T47D (cell line): ENCODE measurements around the gene CFAP410.

Experiments
- DNase-seq, 2 experiments: peaks; one replicate each; pipeline versions ENCODE4 v3.0.0 to v3.0.0-alpha.2; 2011 to 2012; ENCODE audit warnings: low read depth in 1 of 2, low spot score in 1 of 2
- JUND ChIP-seq: IDR thresholded peaks from 2 replicates; pipeline ENCODE4 v1.6.1; 2012; ENCODE audit warnings: low read depth
- in situ Hi-C: cut with HindIII; loops from 2 replicates; pipeline ENCODE4 v1.10.0; 2016; ENCODE audit warnings: low sequenced_read_pairs, low pct_unique_long_range_greater_than_20kb

CFAP410 gene

DNA sequence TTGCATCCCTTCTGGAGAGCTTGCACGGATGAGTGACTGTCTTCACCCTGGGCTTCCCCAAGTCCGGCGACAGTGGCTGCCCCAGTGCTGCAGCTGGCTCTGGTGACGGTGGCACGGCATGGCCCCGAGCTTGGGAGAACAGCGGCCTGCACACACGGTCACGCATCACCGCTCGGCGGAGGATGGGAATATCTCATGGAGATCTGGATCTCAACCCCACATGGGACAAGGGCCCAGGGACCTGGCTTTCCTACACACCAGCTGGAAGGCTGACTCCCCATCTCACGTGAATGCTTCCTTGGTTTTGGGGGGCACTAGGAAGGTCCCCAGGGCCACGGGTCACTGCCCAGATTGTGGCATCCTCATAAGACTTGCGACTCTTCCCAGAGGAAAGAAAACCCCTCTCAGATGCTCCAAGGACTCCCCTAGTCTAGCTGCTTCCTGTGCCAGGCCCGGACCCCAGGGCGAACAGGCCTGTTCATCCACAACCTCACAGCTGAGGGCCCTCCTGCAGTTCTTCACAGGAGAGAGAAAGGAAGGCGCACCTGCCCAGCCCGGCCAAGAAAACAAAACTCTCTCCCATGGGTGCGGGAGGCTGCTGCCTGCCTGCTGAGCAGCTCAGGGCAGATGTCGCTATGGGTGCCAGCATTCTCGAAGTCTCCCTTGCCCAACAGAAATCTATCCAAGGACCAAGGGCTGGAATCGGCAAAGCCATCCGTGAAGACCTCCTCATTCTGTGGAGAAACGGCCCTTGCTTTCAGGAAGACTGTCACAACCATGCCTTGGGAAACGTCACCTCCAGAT lies 9.9 kb downstream of the CFAP410 start:
- in situ Hi-C loops = no loop called here
- no peak for DNase-seq
- no peak for TF ChIP-seq JUND

DNA sequence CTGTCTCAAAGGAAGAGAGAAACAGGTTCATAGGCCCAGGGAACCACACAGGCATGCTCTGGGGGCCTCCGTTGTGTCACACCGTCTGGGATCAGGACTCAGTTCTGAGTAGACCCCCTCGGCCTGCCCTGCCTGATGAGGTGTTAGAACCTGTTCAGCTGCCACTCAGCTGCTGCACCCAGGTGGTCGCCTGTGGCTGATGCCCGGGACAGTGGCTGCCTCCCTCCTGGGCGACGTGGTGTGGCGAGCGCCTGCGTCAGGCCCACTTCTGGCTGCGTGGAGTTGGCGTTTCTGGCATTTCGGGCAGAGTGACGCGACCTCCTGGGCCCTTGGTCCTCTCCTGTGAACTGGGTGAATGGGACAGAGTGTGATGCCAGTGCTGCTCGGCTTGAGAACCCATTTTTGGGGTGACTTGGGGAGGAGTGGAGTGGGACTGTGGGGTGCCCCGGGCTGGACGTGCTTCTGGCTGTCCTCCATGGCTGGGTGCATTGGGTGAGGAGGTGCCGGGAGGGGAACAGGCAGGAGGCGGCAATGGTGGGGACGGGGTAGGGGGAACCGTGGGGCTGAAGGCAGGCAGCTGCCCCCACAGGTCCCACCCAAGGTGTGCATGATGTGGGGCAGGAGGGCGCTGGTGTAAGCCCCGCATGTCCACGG lies 10.8 kb downstream of the CFAP410 start:
- no peak for TF ChIP-seq JUND
- in situ Hi-C loops = no loop called here
- no peak for DNase-seq

DNA sequence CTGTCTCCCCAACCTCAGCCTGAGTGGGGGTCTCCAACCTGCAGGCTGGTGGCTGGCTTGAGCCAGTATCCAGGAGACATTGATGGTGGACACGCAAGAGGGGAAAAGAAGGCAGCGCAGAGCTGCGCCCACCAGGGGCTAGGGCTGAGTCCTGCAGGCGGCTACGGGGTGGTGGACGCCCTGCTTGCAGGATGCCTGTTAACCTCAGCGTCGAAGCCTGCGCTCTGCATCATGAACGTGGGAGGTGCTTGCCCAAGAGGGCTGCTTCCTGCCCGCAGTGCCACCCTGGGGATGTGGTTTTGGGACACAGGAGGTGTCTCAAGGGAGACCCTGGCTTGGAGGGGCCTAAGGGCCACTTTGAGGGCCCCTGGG lies 11.6 kb downstream of the CFAP410 start:
- no peak for DNase-seq
- no peak for TF ChIP-seq JUND
- in situ Hi-C loops = no loop called here

DNA sequence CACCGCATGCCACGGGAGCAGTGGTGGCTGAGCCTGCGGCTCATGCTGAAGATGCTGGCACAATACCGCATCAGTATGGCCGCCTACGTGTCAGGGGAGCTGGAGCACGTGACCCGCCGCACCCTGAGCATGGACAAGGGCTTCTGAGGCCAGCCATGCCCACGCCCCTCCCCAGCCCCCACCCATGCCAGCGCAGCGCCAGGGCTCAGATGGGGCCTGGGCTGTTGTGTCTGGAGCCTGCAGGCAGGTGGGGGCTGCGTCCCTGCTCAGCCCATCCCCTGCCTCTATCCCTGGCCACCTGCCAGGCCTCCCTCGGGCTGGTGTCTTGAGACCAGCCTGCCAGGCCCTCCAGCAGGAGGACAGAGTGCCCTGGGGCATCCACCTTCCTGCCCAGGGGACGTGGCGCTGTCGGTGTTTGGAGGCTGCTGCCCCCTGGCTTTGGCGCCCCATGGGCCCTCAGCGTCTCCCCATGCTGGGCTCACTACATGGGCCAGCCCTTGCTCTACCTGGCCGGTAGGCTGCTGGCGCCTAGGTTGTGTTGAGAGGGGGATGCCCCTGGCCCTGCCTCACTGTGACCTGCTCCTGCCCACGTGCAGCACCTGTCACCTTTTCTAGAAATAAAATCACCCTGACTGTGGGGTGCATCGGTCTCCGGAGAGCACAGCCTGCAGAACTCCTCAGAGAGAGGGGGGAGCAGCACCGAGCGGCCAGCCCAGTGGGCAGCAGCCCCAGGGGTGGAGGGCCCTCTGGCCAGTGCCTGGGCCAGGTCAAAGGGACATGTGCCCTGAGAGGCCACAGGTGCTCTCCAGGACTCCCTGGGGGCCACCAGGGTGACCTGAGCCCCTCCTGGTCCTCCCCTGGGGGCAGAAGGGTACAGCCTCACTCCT lies 12.2 kb downstream of the CFAP410 start:
- TF ChIP-seq JUND = no peak
- in situ Hi-C loops = no loop called here
- no peak for DNase-seq

DNA sequence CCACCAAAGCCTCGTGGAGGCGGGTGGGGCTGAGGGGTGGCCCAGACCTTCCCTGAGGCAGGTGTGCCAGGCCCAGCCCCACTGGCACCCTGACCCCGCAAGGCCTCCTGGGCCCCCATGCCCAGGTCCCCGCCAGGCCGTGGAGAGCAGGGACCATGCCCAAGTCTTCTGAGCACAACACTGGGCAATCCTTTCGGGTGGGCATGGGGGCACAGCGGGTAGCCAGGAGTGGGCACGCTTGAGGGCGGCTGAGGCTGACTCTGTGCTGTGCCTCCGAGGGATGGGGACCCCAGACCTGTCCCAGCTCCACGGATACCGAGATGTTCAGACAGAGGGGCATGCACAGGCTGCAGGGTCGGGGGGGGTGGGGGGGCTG lies 12.9 kb downstream of the CFAP410 start:
- in situ Hi-C loops = no loop called here
- TF ChIP-seq JUND = no peak
- DNase-seq = no peak

DNA sequence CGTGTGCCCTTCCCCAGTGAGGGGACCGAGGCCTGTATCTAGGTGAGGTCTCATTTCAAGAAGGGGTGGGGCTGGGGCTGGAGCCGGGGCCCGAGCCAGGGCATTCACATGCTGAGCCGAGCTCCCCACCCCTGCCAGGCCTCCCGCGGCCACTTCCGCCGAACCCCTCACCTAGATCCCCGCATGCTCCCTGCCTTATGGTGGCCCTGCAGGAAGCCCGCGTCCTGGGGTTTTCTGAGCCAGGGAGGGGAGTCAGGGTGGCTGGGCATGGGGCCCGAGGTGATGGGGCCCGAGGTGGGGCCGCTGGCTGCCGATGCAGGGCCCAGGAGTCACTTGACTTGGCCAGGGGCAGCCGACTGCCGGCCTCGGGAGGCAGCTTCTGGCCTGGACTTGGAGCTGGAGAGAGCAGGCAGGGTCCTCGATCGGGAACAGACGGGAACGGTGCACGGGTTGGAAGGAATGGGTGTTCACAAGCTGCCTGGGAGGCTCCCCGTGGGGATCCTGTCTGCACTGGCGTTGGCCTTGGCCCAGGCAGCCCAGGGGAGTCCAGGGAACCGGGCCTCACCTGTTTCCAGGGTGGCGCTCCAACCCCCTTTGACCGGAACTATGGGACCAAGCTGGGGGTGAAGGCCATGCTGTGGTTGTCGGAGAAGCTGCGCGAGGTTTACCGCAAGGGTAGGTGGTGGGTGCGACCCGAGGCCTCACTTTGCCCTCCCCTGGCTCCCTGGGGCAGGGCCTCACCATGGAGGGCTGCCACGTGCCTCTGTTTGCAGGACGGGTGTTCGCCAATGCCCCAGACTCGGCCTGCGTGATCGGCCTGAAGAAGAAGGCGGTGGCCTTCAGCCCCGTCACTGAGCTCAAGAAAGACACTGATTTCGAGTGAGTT lies 13.6 kb downstream of the CFAP410 start:
- DNase-seq = no peak
- in situ Hi-C loops = no loop called here
- TF ChIP-seq JUND = no peak

DNA sequence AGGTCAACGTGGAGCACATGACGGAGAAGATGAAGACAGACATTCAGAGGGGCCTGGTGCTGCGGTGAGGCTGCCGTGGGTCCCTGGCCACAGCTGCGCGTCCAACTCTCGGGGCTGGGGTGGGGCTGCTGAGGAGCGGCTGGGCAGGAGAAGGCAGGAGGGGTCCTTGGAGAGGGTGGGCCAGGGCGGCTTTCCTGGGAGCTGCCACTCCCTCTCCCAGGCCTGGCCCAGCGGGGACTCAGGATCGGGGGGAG lies 14.4 kb downstream of the CFAP410 start:
- TF ChIP-seq JUND = no peak
- no peak for DNase-seq
- in situ Hi-C loops = no loop called here

DNA sequence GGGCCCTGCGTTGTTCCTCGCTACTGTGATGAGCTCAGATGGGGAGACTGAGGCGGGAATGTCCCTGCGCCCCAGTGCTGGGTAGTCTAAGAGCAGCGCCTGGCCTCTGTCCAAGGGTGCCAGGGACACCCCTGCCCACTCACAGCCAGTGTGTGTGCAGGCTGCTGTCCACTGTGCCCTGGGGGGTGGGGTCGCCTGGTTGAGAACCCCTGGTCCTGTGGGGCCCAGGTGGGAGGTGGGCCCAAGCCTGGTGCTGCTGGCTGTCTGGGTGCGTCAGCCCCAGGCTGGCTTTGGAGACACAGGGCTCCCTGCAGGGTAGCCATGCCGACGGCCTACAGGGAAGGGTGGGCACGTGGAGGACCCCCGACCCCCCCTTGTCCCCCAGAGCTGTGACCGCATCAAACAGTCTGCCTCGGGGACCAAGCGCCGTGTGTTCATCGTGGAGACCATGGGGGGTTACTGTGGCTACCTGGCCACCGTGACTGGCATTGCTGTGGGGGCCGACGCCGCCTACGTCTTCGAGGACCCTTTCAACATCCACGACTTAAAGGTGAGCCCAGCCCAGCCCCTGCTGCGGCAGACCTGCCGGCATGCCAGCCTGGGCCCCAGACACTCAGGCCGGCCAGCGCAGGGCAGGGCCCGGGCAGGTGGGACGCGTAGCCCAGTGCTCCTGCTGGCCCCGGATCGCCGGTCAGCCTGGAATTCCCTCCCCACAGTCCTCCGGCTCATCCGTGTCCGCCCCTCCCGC lies 14.9 kb downstream of the CFAP410 start:
- DNase-seq = no peak
- in situ Hi-C loops = no loop called here
- TF ChIP-seq JUND = no peak

DNA sequence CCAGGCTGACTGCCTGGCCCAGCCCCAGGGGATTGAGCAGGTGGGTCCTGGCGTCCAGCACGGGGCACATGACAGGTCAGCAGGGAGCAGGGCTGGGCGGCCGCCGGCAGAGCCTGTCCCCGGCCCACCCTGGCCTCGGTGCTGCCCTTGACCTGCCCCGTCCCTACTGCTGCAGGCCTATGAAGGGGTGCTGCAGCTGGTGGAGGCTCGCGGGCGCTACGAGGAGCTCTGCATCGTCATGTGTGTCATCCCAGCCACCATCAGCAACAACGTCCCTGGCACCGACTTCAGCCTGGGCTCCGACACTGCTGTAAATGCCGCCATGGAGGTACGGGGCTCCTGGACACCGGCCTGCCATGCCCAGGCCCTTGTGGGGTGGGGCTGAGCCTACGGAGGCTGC lies 15.6 kb downstream of the CFAP410 start:
- no peak for TF ChIP-seq JUND
- DNase-seq = no peak
- in situ Hi-C loops = no loop called here

DNA sequence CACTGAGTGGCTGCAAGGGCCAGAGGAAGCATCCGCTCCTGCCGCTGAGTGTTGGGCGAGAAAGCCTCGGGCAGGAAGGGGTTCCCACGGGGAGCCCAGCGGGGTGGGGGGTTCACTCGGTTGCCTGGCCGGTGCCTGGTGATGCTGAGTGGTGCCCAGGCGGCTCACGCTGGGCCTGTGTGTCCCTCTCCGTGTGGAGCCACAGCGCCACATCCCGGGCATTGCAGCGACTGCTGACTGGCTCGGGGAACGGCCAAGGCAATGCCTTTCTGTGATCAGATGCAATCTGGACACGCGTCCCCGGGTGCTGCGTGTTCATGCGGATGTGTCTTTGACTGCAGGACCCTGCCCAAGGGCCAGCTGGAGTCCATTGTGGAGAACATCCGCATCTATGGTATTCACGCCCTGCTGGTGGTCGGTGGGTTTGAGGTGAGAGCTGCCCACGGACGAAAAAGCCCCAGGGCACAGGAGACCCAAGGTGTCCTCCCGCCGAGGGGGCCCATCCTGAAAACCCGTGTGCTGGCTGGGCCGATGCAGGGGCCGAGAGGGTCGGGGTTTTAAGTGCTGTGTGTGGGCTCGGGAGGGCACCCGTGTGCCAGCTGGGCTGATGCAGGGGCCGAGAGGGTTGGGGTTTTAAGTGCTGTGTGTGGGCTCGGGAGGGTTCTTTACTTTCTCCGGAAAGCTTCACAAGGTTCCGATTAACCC lies 16.4 kb downstream of the CFAP410 start:
- in situ Hi-C loops = no loop called here
- DNase-seq = no peak
- TF ChIP-seq JUND = no peak

DNA sequence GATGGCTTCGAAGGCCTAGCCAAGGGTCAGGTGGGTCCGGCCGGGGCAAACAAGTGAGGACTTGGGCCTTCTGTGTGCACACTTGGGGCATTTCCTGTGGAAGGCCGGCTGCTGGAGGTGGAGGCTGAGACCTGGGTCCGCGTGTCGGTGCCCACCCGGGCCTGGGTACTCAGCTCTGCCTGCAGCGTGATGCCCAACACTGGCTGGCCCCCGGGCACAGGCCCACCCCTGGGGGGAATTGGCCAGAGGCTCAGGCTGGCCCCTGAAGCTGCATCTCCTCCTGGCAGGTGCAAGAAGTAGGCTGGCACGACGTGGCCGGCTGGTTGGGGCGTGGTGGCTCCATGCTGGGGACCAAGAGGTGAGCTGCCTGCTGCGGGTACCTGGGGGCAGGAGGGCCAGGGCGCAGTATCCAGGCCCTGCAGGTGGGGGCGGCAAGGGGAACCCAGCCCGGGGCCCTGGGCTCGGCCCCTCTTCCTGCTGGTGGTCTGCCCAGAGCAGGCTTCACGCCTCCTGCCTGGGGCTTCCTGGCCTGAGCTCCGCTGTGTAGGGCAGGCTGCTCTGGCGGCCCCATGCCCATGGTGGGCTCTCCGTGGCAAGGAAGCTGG lies 17.2 kb downstream of the CFAP410 start:
- no peak for TF ChIP-seq JUND
- in situ Hi-C loops = no loop called here
- DNase-seq = no peak
